ENCODE measurements around the gene RPS17. TPM values are rescaled to one million over a fixed set of nuclear protein-coding genes. Genes with fewer than 3 reads are reported as not detected.
A peak's percentile ranks its signal among the peaks of the same experiment; 100 is the strongest.

The RPS17 gene
- 1,000 to 10,000 TPM; 1,680 to 1,976 TPM for total RNA-seq

- Mint-ChIP-seq H3K27ac (peak within 1 kb of the TSS; percentile 98), H3K9me3 (no peaks in the 10 kb centered on the region), H3K27me3 (peaks cover 3% of the 10 kb centered on the region), H3K36me3 (ENCODE audit: low read depth) (peaks cover 50% of the 10 kb centered on the region), H3K4me1 (peaks cover 47% of the 10 kb centered on the region), H3K4me3 (peak within 1 kb of the TSS; percentile 97)
- CTCF ChIA-PET = interaction anchor here (0.6 to 5.1 kb wide), 9 partner anchors 9 to 624 kb away, joined by 3 to 51 read pairs (median 4); partner anchors contain the start of genes C15orf40 and RAMAC
- DNase-seq = peak; percentile 97
- POLR2A ChIA-PET = interaction anchor here (0.6 kb wide), 1 partner anchor 483 kb away, joined by 3 read pairs; no protein-coding TSS in a partner anchor
These were observed at the start of gene RPS17 for GRCh38 chr15:82540055-82540983. Gene RPS17 (minus strand): TSS chr15:82540457. CDS start chr15:82540428, 29 bp downstream.

- ChIA-PET POLR2A (no interaction called here), CTCF (no interaction called here)
These were observed 47.5 kb upstream of the RPS17 start for GRCh38 chr15:82587805-82588204.

GRCh38 chr15:82585072-82585471 lies 44.8 kb upstream of the RPS17 start:
- POLR2A ChIA-PET = no interaction called here
- H3K4me1 Mint-ChIP-seq = no peaks in the 10 kb centered on the region
- peaks cover 39% of the 10 kb centered on the region for H3K27me3 Mint-ChIP-seq
- CTCF ChIA-PET = no interaction called here
- no peak overlapping the region for H3K4me3 Mint-ChIP-seq
- H3K9me3 Mint-ChIP-seq = no peaks in the 10 kb centered on the region
- no peaks in the 10 kb centered on the region for H3K36me3 Mint-ChIP-seq (ENCODE audit: low read depth)
- no peak for DNase-seq
- H3K27ac Mint-ChIP-seq = no peak overlapping the region

More at GRCh38 chr15:82587805-82588204, 47.5 kb upstream of the RPS17 start:
- no peak for DNase-seq
- Mint-ChIP-seq H3K27ac (no peak overlapping the region), H3K9me3 (no peaks in the 10 kb centered on the region), H3K4me3 (no peak overlapping the region), H3K36me3 (ENCODE audit: low read depth) (no peaks in the 10 kb centered on the region), H3K27me3 (peaks cover 43% of the 10 kb centered on the region), H3K4me1 (no peaks in the 10 kb centered on the region)

GRCh38 chr15:82580713-82581112 lies 40.5 kb upstream of the RPS17 start:
- no peaks in the 10 kb centered on the region for H3K4me1 Mint-ChIP-seq
- POLR2A ChIA-PET = no interaction called here

GRCh38 chr15:82575335-82575734 lies 35.1 kb upstream of the RPS17 start:
- no peaks in the 10 kb centered on the region for H3K36me3 Mint-ChIP-seq (ENCODE audit: low read depth)
- no peak overlapping the region for H3K4me3 Mint-ChIP-seq
- H3K9me3 Mint-ChIP-seq = no peaks in the 10 kb centered on the region
- H3K4me1 Mint-ChIP-seq = no peaks in the 10 kb centered on the region
- DNase-seq = no peak
- POLR2A ChIA-PET = no interaction called here
- no peak overlapping the region for H3K27ac Mint-ChIP-seq
- CTCF ChIA-PET = interaction anchor here (1.6 kb wide), 1 partner anchor 45 kb away, joined by 4 read pairs; no protein-coding TSS in a partner anchor
- peaks cover 21% of the 10 kb centered on the region for H3K27me3 Mint-ChIP-seq

More at GRCh38 chr15:82580713-82581112, 40.5 kb upstream of the RPS17 start:
- no peak for DNase-seq
- H3K4me3 Mint-ChIP-seq = no peak overlapping the region
- no peaks in the 10 kb centered on the region for H3K9me3 Mint-ChIP-seq
- no peaks in the 10 kb centered on the region for H3K36me3 Mint-ChIP-seq (ENCODE audit: low read depth)
- no peak overlapping the region for H3K27ac Mint-ChIP-seq
- H3K27me3 Mint-ChIP-seq = peaks cover 17% of the 10 kb centered on the region
- CTCF ChIA-PET = no interaction called here

- no peaks in the 10 kb centered on the region for H3K9me3 Mint-ChIP-seq
- ChIA-PET POLR2A (no interaction called here), CTCF (no interaction called here)
- no peak for DNase-seq
- H3K27ac Mint-ChIP-seq = no peak overlapping the region
- H3K36me3 Mint-ChIP-seq (ENCODE audit: low read depth) = no peaks in the 10 kb centered on the region
- H3K27me3 Mint-ChIP-seq = peaks cover 21% of the 10 kb centered on the region
- H3K4me1 Mint-ChIP-seq = no peaks in the 10 kb centered on the region
- no peak overlapping the region for H3K4me3 Mint-ChIP-seq
These were observed 32.7 kb upstream of the RPS17 start for GRCh38 chr15:82572986-82573385.

GRCh38 chr15:82572311-82572710 lies 32.1 kb upstream of the RPS17 start:
- H3K27me3 Mint-ChIP-seq = peaks cover 21% of the 10 kb centered on the region
- CTCF ChIA-PET = no interaction called here
- H3K4me3 Mint-ChIP-seq = no peak overlapping the region
- no peaks in the 10 kb centered on the region for H3K36me3 Mint-ChIP-seq (ENCODE audit: low read depth)
- no peak overlapping the region for H3K27ac Mint-ChIP-seq
- POLR2A ChIA-PET = no interaction called here
- DNase-seq = no peak
- H3K9me3 Mint-ChIP-seq = no peaks in the 10 kb centered on the region
- H3K4me1 Mint-ChIP-seq = no peaks in the 10 kb centered on the region

GRCh38 chr15:82571722-82572222 lies 31.5 kb upstream of the RPS17 start:
- CTCF ChIA-PET = interaction anchor here (0.6 kb wide), 1 partner anchor 181 kb away, joined by 3 read pairs; no protein-coding TSS in a partner anchor
- Mint-ChIP-seq H3K27ac (no peak overlapping the region), H3K9me3 (no peaks in the 10 kb centered on the region), H3K4me3 (no peak overlapping the region), H3K36me3 (ENCODE audit: low read depth) (no peaks in the 10 kb centered on the region), H3K4me1 (no peaks in the 10 kb centered on the region), H3K27me3 (peaks cover 25% of the 10 kb centered on the region)
- no peak for DNase-seq
- POLR2A ChIA-PET = no interaction called here

- ChIA-PET CTCF (no interaction called here), POLR2A (no interaction called here)
- DNase-seq = no peak
- Mint-ChIP-seq H3K36me3 (ENCODE audit: low read depth) (no peaks in the 10 kb centered on the region), H3K27me3 (peaks cover 27% of the 10 kb centered on the region), H3K4me3 (no peak overlapping the region), H3K9me3 (no peaks in the 10 kb centered on the region), H3K4me1 (no peaks in the 10 kb centered on the region), H3K27ac (no peak overlapping the region)
These were observed 30.7 kb upstream of the RPS17 start for GRCh38 chr15:82570721-82571508.

- no peaks in the 10 kb centered on the region for H3K4me1 Mint-ChIP-seq
- H3K36me3 Mint-ChIP-seq (ENCODE audit: low read depth) = no peaks in the 10 kb centered on the region
- H3K4me3 Mint-ChIP-seq = no peak overlapping the region
- ChIA-PET CTCF (interaction anchor here (1.1 kb wide), 1 partner anchor 11 kb away, joined by 3 read pairs; no protein-coding TSS in a partner anchor), POLR2A (no interaction called here)
- peaks cover 18% of the 10 kb centered on the region for H3K27me3 Mint-ChIP-seq
- no peak overlapping the region for H3K27ac Mint-ChIP-seq
- H3K9me3 Mint-ChIP-seq = no peaks in the 10 kb centered on the region
- no peak for DNase-seq
These were observed 29.6 kb upstream of the RPS17 start for GRCh38 chr15:82569834-82570233.

GRCh38 chr15:82568986-82569385 lies 28.7 kb upstream of the RPS17 start:
- peaks cover 18% of the 10 kb centered on the region for H3K27me3 Mint-ChIP-seq
- no peaks in the 10 kb centered on the region for H3K9me3 Mint-ChIP-seq
- CTCF ChIA-PET = interaction anchor here (1.0 to 1.1 kb wide), 2 partner anchors 10 to 25 kb away, joined by 3 read pairs; no protein-coding TSS in a partner anchor
- no peak overlapping the region for H3K27ac Mint-ChIP-seq
- no peaks in the 10 kb centered on the region for H3K4me1 Mint-ChIP-seq
- no peaks in the 10 kb centered on the region for H3K36me3 Mint-ChIP-seq (ENCODE audit: low read depth)
- POLR2A ChIA-PET = no interaction called here
- no peak for DNase-seq
- H3K4me3 Mint-ChIP-seq = no peak overlapping the region

- ChIA-PET CTCF (no interaction called here), POLR2A (no interaction called here)
- H3K27me3 Mint-ChIP-seq = peaks cover 13% of the 10 kb centered on the region
These were observed 27.4 kb upstream of the RPS17 start for GRCh38 chr15:82567661-82568060.

GRCh38 chr15:82566690-82567089 lies 26.4 kb upstream of the RPS17 start:
- no peak overlapping the region for H3K27ac Mint-ChIP-seq
- ChIA-PET POLR2A (interaction anchor here (0.6 kb wide), 1 partner anchor 264 kb away, joined by 3 read pairs; no protein-coding TSS in a partner anchor), CTCF (interaction anchor here (1.3 kb wide), 1 partner anchor 9 kb away, joined by 3 read pairs; no protein-coding TSS in a partner anchor)
- peaks cover 8% of the 10 kb centered on the region for H3K27me3 Mint-ChIP-seq
- H3K9me3 Mint-ChIP-seq = no peaks in the 10 kb centered on the region
- H3K4me1 Mint-ChIP-seq = no peaks in the 10 kb centered on the region
- no peak for DNase-seq
- no peak overlapping the region for H3K4me3 Mint-ChIP-seq
- H3K36me3 Mint-ChIP-seq (ENCODE audit: low read depth) = no peaks in the 10 kb centered on the region

More at GRCh38 chr15:82567661-82568060, 27.4 kb upstream of the RPS17 start:
- Mint-ChIP-seq H3K36me3 (ENCODE audit: low read depth) (no peaks in the 10 kb centered on the region), H3K4me1 (no peaks in the 10 kb centered on the region), H3K27ac (no peak overlapping the region), H3K9me3 (no peaks in the 10 kb centered on the region), H3K4me3 (no peak overlapping the region)
- no peak for DNase-seq

Measured in activated CD4-positive, alpha-beta T cell treated with anti-CD3 and anti-CD28 coated beads, Interleukin-2, amount 10 ng/mL, durations not matched to agents 7 days and 5 days (primary cell).